Glutamatergic neuron (in vitro differentiated cells): ENCODE results near the gene MUC13. TPM values are rescaled to one million over a fixed set of nuclear protein-coding genes. Genes with fewer than 3 reads are reported as not detected.

Experiments
- DNase-seq: peaks from one replicate; pipeline ENCODE4 v3.0.0; 2022
- H3K27ac Mint-ChIP-seq: one replicate; pipeline ENCODE4 v1.8.0; 2020; ENCODE audit warnings: mild to moderate bottlenecking, mixed read lengths, inconsistent platforms; ENCODE audit not compliant: unreplicated experiment
- H3K27me3 Mint-ChIP-seq: one replicate; pipeline ENCODE4 v1.8.0; 2020; ENCODE audit warnings: mild to moderate bottlenecking, moderate library complexity, mixed read lengths, inconsistent platforms; ENCODE audit not compliant: unreplicated experiment
- H3K36me3 Mint-ChIP-seq: one replicate; pipeline ENCODE4 v1.8.0; 2020; ENCODE audit warnings: mild to moderate bottlenecking, mixed read lengths, inconsistent platforms; ENCODE audit not compliant: unreplicated experiment
- H3K4me1 Mint-ChIP-seq: one replicate; pipeline ENCODE4 v1.8.0; 2020; ENCODE audit warnings: mild to moderate bottlenecking, low read depth, mixed read lengths, inconsistent platforms; ENCODE audit not compliant: unreplicated experiment
- H3K4me3 Mint-ChIP-seq: one replicate; pipeline ENCODE4 v1.8.0; 2020; ENCODE audit warnings: mild to moderate bottlenecking, mixed read lengths, inconsistent platforms; ENCODE audit not compliant: unreplicated experiment
- H3K9me3 Mint-ChIP-seq: one replicate; pipeline ENCODE4 v1.8.0; 2020; ENCODE audit warnings: mild to moderate bottlenecking, moderate library complexity, mixed read lengths, inconsistent platforms; ENCODE audit not compliant: unreplicated experiment
- CTCF ChIP-seq: fragments of 200-600 bp; sonication (generic); IDR thresholded peaks from one replicate; pipeline ENCODE4 v1.5.0; 2021; ENCODE audit not compliant: partially characterized antibody, unreplicated experiment
- total RNA-seq: library from RNA; stranded (reverse); fragmentation: NEBNext Ultra II Directional; extraction: Animal tissue kit (Norgen Biotek cat#: 25700); gene quantifications from one replicate; pipeline ENCODE4 v1.2.1, GENCODE V29; 2021; ENCODE audit not compliant: unreplicated experiment

MUC13 gene
- total RNA-seq, 1 donor from 2014 or later, result not detected

- Mint-ChIP-seq H3K4me3 (no peak overlapping the region), H3K9me3 (no peaks in the 10 kb centered on the region), H3K27ac (no peak overlapping the region), H3K36me3 (no peaks in the 10 kb centered on the region), H3K4me1 (no peaks in the 10 kb centered on the region), H3K27me3 (no peaks in the 10 kb centered on the region)
- TF ChIP-seq CTCF, result no peak
- DNase-seq, result no peak
Measured at GRCh38 chr3:124919756-124920155, 14.8 kb downstream of the MUC13 start.

GRCh38 chr3:124918524-124918923 is 16.0 kb downstream of the MUC13 start:
- no peaks in the 10 kb centered on the region for H3K27me3 Mint-ChIP-seq
- DNase-seq, result no peak
- no peaks in the 10 kb centered on the region for H3K9me3 Mint-ChIP-seq
- TF ChIP-seq CTCF, result no peak
- H3K27ac Mint-ChIP-seq, result no peak overlapping the region
- no peak overlapping the region for H3K4me3 Mint-ChIP-seq
- H3K4me1 Mint-ChIP-seq, result no peaks in the 10 kb centered on the region
- H3K36me3 Mint-ChIP-seq, result no peaks in the 10 kb centered on the region

- no peaks in the 10 kb centered on the region for H3K4me1 Mint-ChIP-seq
- TF ChIP-seq CTCF, result no peak
- no peak overlapping the region for H3K4me3 Mint-ChIP-seq
- no peaks in the 10 kb centered on the region for H3K9me3 Mint-ChIP-seq
- no peak for DNase-seq
- H3K27ac Mint-ChIP-seq, result no peak overlapping the region
- no peaks in the 10 kb centered on the region for H3K27me3 Mint-ChIP-seq
- H3K36me3 Mint-ChIP-seq, result no peaks in the 10 kb centered on the region
Measured at GRCh38 chr3:124916837-124917409, 17.6 kb downstream of the MUC13 start.

- Mint-ChIP-seq H3K27me3 (no peaks in the 10 kb centered on the region), H3K9me3 (no peaks in the 10 kb centered on the region), H3K27ac (no peak overlapping the region), H3K36me3 (no peaks in the 10 kb centered on the region), H3K4me3 (no peak overlapping the region), H3K4me1 (no peaks in the 10 kb centered on the region)
- no peak for DNase-seq
- TF ChIP-seq CTCF, result no peak
Measured at GRCh38 chr3:124915254-124915653, 19.3 kb downstream of the MUC13 start.

- H3K27me3 Mint-ChIP-seq, result no peaks in the 10 kb centered on the region
- no peak for TF ChIP-seq CTCF
- H3K4me1 Mint-ChIP-seq, result peaks cover 9% of the 10 kb centered on the region
- H3K36me3 Mint-ChIP-seq, result no peaks in the 10 kb centered on the region
- no peak overlapping the region for H3K27ac Mint-ChIP-seq
- DNase-seq, result no peak
- H3K4me3 Mint-ChIP-seq, result no peak overlapping the region
- peaks cover 2% of the 10 kb centered on the region for H3K9me3 Mint-ChIP-seq
Measured at GRCh38 chr3:124907957-124908356, 26.6 kb downstream of the MUC13 start.
